HCEC 1CT (cell line): ENCODE data around the gene BBS4.
"Not testable (repeated sequence)": the region's sequence is repeated elsewhere in the genome, so short reads cannot be mapped to it uniquely, and the experiment has no call there.

Experiments
- DNase-seq: peaks from one replicate; pipeline ENCODE4 v3.0.0-alpha.2; 2017

The BBS4 gene

DNA sequence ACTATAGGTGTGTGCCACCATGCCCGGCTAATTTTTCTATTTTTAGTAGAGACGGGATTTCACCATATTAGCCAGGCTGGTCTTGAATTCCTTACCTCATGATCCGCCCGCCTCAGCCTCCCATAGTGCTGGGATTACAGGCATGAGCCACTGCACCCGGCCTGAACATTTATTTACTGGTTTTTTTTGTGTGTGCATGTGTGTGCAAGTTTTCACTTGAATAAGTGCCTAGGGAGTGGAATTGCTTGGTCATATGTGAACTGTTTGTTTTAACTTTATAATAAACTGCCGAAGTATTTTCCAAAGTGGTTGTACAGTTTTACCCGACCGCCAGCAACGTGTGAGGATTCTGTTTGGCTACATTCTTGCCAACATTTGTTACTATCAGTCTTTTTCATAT, 14.1 kb downstream of the BBS4 start:
- no peak for DNase-seq

DNA sequence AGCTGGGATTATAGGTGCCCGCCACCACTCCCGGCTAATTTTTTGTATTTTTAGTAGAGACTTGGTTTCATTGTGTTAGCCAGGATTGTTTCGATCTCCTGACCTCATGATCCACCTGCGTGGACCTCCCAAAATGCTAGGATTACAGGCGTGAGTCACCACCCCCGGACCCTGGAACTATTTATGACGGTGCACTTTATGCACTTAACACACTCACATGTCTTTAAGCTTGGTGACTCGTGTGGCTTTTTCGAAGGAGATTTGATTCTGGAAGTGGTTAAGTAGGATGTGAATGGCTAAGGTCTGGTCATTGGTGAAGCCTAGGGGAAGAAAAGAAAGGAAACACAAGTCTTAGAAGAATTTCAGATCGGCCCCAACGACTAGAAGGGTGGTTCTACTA, 20.3 kb downstream of the BBS4 start:
- DNase-seq, result peak; percentile 50

DNA sequence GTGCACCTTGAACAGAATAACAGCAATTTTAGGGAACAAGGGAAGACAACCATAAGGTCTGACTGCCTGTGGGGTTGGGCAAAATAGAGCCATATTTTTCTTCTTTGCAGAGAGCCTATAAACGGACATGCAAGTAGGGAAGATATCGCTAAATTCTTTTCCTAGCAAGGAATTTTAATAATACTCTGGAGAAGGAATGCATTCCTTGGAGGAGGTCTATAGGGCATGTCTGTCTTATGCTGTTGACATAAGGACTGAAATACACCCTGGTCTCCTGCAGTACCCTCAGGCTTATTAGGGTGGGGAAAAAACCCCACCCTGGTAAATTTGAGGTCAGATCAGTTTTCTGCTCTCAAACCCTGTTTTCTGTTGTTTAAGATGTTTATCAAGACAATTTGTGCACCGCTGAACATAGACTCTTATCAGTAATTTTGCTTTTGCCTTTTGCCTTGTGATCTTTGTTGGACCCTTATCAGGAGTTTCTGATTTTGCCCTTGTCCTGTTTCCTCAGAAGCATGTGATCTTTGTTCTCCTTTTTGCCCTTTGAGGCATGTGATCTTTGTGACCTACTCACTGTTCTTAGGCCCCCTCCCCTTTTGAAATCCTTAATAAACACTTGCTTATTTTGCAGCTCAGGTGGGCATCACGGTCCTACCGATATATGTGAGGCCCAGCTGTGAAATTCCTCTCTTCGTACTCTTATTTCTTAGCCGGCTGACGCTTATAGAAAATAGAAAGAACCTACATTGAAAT, 22.7 kb downstream of the BBS4 start:
- DNase-seq, result not testable (repeated sequence)

DNA sequence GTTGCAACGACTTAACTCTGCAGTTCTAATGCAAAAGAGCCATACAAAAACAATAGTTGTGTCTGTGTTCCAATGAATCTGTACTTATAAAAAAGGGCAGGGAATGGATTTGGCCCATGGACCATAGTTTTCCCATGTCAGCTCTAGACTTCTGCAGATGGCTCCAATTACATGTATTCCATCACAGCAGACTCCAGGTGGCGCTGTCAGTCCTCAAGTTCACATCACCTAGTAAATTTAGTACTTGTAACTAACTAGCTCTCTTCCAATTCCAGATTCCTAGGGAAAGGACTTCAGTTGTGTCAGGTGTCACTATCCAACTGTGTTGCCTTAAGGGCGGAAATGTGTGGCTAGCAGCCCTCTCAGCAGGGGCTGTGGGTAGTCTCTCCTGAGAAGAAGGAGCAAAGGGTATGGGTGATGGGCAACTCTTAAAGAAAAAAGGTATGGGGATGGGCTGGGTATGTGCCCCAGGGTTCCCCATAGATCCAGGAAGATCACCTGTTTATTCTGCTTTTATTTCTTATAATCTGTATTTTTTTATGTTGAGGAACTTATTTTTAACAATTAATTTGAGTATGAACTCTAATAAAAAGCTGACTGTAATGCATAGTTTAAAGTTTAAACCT, 36.2 kb downstream of the BBS4 start:
- DNase-seq, result peak; percentile 55

DNA sequence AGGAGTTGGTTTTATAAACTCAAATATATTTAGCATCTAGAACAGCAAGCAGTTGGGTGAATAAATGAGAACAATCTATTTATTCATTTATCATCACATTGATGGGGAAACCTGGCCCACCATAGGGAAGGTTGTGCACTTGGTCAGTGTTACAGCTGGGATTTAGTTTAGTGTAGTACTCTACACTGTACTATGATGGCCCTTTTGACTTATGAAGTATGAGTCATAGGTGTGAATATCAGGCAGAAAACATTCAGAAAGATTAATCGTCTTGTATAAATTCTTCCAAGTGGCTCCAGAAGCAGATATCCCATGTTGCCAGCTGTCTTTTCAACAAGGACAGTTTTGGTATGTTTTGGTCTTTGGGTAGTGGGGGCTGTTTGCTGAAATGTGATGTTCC, 38.0 kb downstream of the BBS4 start:
- DNase-seq, result peak; percentile 31

DNA sequence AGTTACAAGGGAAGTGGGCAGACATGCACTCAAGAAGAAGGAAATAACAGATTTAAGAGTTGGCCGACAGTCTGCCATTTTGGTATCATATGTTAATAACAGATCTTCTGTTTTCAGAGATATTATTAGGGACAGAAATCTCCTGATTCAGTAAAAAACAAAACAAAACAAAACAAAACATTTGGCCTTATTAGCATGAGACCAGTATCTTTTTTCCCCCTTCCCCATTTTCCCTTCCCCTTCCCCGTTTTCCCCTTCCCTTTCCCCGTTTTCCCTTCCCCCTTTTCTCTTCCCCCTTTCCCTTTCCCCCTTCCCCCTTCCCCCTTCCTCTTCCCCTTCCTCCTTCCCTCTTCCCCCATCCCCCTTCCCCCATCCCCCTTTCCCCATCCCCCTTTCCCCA, 39.4 kb downstream of the BBS4 start:
- no peak for DNase-seq

DNA sequence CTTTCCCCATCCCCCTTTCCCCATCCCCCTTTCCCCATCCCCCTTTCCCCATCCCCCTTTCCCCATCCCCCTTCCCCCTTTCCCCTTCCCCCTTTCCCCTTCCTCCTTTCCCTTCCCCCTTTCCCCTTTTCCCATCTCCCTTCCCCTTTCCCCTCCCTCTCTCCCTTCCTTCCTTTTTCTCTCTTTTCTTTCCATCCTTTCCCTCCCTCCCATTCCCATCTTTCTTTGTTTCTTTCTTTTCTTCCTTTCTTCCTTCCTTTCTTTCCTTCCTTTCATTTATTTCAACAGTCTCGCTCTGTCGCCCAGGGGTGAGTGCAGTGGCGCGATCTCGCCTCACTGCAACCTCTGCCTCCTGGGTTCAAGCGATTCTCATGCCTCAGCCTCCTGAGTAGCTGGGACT, 39.8 kb downstream of the BBS4 start:
- not testable (repeated sequence) for DNase-seq

DNA sequence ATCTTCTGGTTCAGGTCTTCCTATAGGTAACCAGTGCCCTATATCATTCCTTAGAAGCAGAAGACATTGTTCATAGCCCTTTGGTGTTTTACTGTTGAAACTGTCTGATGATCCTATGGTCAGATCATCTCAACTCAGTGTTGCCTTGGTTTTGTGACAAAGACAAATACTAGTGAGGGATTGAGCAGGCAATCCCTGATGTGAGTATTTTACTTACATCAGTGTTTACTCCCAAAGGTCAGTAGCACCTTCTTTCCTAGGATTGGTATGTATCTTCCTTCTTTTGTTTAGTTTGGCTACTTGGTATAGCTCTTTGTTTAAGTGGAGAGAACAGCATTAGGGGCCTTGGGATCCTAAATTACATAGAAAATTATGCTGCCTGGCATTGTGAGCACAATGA, 41.1 kb downstream of the BBS4 start:
- DNase-seq, result no peak

DNA sequence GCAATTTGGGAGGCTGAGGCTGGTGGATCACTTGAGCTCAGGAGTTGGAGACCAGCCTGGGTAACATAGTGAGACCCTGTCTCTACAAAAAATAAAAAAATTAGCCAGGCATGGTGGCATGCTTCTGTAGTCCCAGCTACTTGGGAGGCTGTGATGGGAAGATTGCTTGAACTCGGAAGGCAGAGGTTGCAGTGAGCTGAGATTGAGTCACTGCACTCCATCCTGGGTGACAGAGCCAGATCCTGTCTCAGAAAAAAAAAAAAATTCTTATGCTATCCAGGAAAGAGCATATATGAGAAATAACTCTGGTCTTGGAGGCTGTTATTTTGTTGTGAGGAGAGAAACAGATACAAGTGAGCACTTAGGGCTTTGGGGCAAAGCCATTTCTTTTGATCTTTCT, 42.2 kb downstream of the BBS4 start:
- peak; percentile 32 for DNase-seq

DNA sequence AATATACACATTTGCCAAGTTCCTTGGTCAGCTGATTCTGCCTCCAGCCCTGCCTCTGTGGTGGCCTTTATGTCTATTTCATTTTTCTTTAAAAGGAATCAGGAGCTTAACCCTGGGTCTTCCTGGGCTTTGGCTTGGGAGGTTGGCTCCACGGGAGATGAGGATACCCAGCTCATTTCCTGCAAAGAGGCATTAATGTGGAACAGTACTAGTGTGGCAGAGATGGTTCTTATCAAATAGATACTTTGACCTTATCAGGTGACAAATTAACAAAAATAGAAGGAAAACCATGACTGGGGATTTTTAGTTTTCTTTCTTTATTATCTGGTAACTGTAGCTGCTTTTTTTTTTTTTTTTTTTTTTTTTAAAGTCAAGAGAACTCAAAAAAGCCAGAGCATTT, 42.8 kb downstream of the BBS4 start:
- no peak for DNase-seq

DNA sequence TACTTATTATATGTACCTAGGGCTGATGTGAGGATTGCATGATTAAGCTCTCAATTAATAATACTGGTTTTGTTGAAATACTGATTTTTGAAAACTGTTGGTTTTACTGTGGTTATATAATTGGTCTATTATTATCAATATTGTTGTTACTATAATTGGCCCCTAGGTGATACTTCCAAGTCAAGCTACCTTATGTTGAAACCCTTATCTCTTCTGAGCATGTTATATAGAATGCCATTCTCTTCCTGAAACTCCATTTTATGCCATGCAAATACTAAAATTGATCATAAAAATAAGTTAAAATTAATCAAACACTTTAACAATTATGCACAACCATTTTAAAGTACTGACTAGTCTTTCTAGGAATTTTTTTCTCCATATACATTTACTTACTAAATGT, 46.1 kb downstream of the BBS4 start:
- no peak for DNase-seq

DNA sequence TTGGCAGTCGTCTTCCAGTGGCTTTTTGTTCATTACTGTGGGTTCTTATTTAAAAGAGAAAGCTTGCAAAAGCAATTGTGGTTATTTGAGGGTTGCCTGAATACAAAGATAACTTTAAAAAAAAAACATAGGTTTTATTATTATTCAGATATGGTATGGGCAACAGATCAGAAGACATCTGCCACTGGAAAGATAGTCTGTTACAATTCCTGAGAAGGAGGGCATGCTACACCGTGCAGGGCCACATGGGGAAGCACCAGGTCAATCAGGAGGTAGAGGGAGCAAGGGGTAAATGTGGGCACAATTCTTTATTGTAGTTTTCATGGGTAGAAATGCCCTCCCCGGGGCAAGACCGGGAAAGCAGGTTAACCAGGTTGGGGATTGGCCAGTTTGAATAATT, 46.5 kb downstream of the BBS4 start:
- DNase-seq, result no peak

DNA sequence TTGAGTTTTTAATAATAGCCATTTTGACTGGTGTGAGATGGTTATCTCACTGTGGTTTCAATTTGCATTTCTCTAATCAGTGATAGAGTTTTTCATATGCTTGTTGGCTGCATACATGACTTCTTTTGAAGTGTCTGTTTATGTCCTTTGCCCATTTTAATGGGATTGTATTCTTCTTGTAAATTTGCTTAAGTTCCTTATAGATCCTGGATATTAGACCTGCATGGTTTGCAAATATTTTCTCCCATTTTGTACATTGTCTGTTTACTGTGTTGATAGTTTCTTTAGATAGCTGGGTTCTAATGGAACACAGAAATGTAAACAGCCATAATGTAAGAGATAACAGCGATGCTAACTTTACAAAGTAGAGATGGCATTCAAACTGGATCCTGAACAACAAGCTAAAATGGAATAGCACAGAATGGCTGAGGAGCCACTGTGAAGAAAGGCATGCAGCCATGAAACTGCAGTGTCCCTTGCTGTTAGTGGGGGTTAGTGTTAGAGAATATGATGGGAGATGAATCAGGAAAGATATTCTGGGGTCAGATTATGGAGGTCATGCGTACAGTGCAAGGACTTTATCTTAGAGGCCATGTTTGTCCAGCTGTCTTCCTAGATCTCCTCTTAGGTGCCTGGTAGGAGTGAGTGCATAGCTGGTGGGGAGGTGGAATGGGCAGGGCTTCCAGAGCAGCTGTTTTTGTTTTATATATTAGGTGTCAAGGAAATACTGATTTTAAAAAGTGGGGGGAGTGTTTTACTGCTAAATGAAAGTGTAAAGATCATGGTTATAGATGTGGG, 48.1 kb downstream of the BBS4 start:
- DNase-seq, result no peak

DNA sequence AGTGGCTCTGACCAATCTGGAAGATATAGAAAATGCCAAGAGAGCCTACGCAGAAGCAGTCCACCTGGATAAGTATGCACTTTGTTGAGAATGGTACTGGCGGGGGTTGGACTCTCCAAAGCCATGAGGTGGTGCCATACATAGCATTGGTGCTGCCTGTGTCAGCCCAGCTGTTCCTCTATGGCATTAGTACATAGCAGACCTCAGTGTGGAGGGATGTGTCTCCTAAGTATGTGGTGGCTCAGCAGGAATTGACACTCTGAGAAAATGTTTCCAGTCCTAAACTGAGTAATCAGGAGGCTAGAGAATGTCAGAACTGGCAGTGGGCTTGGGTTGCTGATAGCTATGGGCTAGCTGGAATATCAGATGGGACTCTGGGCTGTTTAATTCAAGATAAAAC, 49.1 kb downstream of the BBS4 start:
- no peak for DNase-seq

DNA sequence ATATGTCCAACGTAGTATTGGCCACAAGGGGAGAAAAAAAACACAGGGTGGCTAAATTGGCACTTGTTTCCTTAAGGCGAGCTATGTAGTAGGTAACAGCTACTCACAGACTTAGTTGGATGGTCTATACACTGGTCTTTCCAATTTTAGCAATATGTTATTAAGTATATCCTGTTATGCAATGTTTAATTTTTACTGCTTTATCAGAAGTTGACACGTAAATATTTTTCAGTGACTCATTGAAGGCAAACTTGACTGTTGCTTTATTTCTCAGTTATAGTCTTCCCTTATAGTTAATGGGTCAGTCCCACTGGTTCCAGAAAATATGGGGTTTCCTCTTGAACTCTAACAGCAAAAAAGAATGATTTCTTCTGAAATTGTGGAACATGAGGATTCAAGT, 51.1 kb downstream of the BBS4 start:
- peak; percentile 11 for DNase-seq

DNA sequence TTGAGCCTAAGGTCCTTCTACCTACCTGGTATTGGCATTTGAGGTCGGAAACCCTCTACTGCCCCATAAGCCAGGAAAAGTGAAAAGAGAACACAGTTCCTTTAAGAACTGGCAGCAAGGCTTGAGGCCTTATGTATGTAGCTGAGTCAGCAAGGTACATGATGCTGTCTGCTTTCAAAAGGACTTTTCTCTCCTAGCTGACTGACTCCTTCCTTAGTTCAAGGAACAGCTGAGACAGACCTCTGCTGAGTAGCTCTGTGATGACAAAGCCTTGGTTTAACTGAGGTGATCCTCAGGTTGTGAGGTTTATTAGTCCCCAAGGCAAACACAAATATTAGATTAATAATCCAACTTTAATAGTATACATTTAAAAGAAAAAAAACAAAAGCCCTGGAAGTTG, 51.7 kb downstream of the BBS4 start:
- DNase-seq, result no peak

DNA sequence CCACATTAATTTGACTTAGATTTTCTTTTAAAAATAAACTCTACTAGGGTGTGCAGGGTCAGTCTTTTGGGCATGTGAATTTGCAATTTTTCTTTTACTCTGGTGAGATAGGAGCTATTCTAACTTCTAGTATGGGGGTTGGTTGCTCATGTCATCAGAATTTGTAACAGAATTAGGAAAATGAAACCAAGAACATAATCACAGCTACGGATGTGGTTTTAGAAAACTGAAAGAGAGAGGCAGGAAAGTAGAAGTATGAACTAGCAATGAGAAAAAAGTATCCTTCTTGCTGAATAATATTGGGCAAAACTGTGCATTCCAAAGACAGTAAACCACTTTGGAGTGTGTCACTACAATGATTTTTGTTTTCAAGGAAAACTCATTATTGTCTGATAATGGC, 54.2 kb downstream of the BBS4 start:
- no peak for DNase-seq

DNA sequence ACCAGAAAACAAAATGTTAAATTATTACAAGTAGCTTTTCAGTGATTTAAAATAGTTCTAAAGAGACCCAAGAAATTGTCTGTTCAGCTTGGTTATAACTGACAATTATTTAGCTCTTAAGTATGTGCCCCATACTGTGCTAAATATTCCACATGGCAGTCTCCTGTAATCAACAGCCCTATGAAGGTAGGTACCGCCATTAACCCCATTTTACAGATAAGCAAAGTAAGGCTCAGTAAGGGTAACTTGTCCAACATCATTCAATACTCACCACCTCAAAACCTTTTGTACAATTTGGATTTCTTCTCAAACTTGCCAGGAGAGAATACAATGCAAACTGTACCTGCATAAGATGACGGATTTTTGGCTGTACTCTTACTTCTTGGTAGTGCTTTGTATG, 63.7 kb downstream of the BBS4 start:
- no peak for DNase-seq

DNA sequence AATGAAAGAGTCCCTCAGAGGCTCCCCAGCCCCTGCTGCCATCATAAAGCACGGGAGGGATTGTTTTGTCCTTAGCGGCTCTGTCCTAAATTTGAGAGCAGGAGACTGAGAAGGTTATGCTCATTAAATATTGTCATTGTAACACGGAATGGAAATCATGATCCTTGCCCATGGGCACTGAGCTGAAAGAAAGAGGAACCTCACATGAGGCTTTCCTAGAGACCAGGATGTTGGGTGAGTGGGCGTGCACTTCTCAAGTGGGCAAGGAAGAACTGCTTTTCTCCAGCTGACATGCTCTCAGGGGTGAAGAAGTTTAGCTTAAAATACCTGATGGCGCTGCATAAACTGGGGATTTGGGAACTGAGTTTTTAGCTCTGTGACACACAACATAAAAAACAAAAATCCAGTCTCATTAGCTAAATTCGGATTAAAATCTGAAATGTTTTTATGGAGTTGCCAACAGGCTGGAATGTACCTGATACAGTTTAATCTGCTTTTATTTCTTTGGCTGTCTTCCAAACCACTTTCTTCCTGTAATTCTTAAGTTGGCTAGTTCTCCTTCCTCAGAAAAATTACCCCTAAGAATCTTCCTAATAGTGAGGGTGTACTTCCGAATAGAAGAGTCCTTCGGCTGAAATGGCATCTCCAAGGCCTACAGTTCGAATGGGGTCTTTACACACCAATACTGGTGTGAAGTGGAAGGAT, 65.9 kb downstream of the BBS4 start:
- no peak for DNase-seq

DNA sequence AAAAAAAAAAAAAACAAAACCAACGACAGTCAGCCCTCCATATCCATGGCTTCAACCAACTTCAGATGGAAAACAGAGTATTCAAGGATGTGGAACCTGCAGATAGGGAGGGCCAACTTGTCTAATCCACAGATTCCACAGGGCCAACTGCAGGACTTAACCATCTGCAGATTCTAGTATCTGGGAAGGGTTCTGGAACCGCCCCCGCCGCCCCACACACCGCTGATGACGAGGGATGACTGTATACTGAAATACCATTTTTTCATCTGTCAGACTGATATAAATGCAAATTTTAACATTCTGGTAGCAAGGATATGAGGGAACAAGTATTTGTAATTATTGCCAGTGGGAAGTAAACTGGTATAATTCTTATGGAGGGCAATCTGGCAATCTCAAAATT, 68.1 kb downstream of the BBS4 start:
- DNase-seq, result no peak

DNA sequence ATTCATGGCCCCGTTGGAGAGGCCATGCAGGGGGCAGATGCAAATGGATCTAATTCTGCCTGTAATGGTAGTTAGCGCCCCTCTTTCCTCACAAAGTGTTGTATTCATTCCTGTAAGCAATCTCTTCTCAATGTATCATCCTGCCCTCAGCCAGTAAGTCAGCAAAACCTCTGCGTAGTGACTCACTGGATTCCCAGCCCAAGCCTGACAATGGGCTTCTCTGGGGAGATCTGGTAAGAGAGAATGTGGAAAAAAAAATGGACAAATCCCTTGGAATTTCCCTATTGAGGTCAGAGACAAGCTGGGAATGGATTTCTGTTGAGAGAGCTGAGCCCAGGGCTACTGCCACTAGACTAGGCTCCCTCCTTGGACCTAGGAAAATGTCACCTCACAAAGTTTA, 72.2 kb downstream of the BBS4 start:
- DNase-seq, result peak; percentile 87

DNA sequence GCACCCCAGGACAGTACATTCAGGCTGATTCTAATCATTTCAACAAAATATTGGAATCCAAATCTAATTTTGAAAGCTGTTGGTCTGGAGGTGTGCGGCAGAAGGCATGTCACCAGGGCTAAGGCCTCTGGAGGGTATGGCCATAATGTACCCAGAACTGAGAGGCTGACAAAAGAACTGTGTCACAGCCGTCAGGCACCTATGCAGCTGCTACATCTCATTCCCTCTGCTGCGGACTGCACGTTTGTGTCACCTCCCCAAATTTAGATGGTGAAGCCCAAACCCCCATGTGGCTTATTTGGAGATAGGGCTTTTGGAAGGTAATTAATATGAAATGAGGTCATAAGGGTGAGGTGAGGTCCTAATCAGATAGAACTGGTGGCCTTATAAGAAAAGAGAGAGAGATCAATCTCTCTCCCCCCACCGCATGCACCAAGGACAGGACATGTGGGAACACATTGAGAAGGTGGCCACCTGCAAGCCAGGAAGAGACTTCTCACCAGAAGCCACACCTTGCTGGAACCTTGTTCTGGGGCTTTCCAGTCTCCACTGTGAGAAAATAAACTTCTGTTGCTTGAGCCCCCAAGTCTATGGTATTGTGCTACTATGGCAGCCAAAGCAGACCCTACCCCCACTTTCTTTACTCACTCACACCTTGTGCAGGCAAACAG, 74.7 kb downstream of the BBS4 start:
- DNase-seq, result no peak

DNA sequence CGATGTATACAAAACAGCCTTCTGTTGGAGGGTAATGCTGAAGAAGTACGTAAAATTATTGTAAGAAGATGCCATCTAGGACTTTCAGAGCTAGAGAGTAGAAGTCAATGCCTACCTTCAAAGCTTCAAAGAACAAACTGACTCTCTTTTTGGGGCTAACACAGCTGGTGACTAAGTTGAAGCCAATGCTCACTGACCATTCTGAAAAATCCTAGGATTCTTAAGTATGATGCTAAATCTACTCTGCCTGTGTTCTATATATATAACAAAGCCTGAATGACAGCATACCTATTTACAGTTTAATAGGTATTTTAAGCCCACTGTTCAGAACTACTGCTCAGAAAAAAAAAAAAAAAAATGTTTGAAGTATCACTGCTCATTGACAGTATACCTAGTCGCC, 78.6 kb downstream of the BBS4 start:
- DNase-seq, result no peak
